Astrocyte (in vitro differentiated cells and primary cell): ENCODE results near the gene EID3.

Experiments used
- CTCF ChIP-seq: IDR thresholded peaks from 2 replicates; pipeline ENCODE4 v1.5.1; 2011; ENCODE audit warnings: low read depth, mild to moderate bottlenecking, inconsistent platforms, low read length, moderate library complexity; ENCODE audit not compliant: insufficient read depth
- EZH2 ChIP-seq: IDR thresholded peaks from 2 replicates; pipeline ENCODE4 v1.6.1; 2012; ENCODE audit warnings: mild to moderate bottlenecking, low read length, inconsistent platforms; ENCODE audit not compliant: insufficient read depth

DNA sequence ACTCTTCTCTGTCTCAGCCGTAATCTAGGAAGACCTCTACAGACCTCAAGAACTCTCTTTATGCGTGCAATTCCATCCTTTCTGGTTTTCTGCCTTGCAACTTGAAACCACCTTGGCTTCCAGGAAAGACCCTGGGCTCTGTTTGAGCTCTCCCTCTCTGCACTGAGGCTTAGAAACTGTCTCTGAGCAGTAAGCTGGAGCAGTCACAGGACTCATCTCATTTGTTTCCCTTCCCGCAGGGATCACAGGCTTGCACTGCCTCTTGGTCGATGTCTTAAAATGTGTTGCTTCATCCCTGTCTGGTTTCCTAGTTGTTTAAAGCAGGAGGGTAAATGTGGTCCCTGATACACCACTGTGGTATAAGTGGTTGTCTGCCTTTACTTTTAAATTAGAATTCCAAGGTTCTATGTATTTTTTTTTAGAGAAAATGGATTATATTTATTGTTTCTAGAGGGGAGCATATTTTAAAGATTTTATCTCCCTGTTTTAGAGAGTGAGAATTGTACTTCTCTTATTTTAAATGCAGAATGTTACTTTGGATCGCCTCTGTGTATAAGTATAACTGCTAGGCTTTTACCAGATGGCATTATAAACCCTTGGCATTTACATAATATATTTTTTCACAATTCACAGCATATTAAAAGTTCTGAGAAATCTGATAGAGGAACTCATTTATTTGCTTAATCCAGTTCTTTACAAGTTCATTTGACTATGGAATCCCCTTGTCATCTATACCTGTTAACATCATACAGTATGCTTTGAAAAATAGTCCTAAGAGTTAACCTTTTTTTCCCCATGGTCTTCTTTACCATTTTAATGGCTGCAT, 26.4 kb downstream of the EID3 start:
- TF ChIP-seq CTCF (no peak), EZH2 (no peak)
